ENCODE measurements around the gene CD300LF. TPM values are rescaled to one million over a fixed set of nuclear protein-coding genes. Genes with fewer than 3 reads are reported as not detected.

Gene CD300LF
- total RNA-seq, 1 donor from 2014 or later, result not detected

DNA sequence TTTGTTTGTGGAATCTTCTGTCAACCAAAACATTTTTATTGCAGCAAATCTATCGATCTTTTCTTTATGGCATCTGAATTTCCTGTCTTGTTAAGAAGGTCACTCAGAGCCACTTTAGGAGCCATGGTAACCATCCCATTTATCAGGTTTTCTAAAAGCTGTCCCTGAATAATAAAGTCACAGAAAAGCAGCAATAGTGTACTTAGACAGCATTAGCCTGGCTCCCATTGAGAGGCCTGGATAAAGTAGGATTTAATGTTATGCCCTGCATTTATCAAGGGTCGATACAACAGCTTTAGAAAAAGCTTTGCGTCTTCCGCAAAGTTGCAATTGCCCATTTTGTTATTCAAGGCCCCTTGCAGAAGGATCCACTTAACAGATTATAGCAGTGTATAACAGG lies 10.1 kb upstream of the CD300LF start:
- Mint-ChIP-seq H3K27ac (ENCODE audit: unreplicated experiment) (no peak overlapping the region), H3K27me3 (ENCODE audit: low read depth) (peaks cover 39% of the 10 kb centered on the region), H3K9me3 (ENCODE audit: low read depth) (peaks cover 6% of the 10 kb centered on the region), H3K4me3 (ENCODE audit: unreplicated experiment) (no peak overlapping the region), H3K4me1 (ENCODE audit: low read depth) (no peaks in the 10 kb centered on the region), H3K36me3 (ENCODE audit: low read depth) (no peaks in the 10 kb centered on the region)
- no peak for DNase-seq (ENCODE audit: low spot score)
- TF ChIP-seq, protein P1, sequence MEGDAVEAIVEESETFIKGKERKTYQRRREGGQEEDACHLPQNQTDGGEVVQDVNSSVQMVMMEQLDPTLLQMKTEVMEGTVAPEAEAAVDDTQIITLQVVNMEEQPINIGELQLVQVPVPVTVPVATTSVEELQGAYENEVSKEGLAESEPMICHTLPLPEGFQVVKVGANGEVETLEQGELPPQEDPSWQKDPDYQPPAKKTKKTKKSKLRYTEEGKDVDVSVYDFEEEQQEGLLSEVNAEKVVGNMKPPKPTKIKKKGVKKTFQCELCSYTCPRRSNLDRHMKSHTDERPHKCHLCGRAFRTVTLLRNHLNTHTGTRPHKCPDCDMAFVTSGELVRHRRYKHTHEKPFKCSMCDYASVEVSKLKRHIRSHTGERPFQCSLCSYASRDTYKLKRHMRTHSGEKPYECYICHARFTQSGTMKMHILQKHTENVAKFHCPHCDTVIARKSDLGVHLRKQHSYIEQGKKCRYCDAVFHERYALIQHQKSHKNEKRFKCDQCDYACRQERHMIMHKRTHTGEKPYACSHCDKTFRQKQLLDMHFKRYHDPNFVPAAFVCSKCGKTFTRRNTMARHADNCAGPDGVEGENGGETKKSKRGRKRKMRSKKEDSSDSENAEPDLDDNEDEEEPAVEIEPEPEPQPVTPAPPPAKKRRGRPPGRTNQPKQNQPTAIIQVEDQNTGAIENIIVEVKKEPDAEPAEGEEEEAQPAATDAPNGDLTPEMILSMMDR (IDR thresholded peaks at IDR 0.05), result no peak

GRCh38 chr17:74720506-74720905 lies 7.8 kb upstream of the CD300LF start:
- TF ChIP-seq, protein P1 (IDR thresholded peaks at IDR 0.05), result no peak
- no peak overlapping the region for H3K27ac Mint-ChIP-seq (ENCODE audit: unreplicated experiment)
- H3K9me3 Mint-ChIP-seq (ENCODE audit: low read depth), result peaks cover 6% of the 10 kb centered on the region
- H3K4me3 Mint-ChIP-seq (ENCODE audit: unreplicated experiment), result no peak overlapping the region
- H3K4me1 Mint-ChIP-seq (ENCODE audit: low read depth), result no peaks in the 10 kb centered on the region
- DNase-seq (ENCODE audit: low spot score), result no peak
- no peaks in the 10 kb centered on the region for H3K36me3 Mint-ChIP-seq (ENCODE audit: low read depth)
- peaks cover 50% of the 10 kb centered on the region for H3K27me3 Mint-ChIP-seq (ENCODE audit: low read depth)

- TF ChIP-seq, protein P1 (IDR thresholded peaks at IDR 0.05), result no peak
- no peak for DNase-seq (ENCODE audit: low spot score)
- Mint-ChIP-seq H3K9me3 (ENCODE audit: low read depth) (no peaks in the 10 kb centered on the region), H3K36me3 (ENCODE audit: low read depth) (no peaks in the 10 kb centered on the region), H3K27me3 (ENCODE audit: low read depth) (peaks cover 46% of the 10 kb centered on the region), H3K27ac (ENCODE audit: unreplicated experiment) (no peak overlapping the region), H3K4me3 (ENCODE audit: unreplicated experiment) (no peak overlapping the region), H3K4me1 (ENCODE audit: low read depth) (no peaks in the 10 kb centered on the region)
These were observed 2.4 kb upstream of the CD300LF start for GRCh38 chr17:74715144-74715543.

DNA sequence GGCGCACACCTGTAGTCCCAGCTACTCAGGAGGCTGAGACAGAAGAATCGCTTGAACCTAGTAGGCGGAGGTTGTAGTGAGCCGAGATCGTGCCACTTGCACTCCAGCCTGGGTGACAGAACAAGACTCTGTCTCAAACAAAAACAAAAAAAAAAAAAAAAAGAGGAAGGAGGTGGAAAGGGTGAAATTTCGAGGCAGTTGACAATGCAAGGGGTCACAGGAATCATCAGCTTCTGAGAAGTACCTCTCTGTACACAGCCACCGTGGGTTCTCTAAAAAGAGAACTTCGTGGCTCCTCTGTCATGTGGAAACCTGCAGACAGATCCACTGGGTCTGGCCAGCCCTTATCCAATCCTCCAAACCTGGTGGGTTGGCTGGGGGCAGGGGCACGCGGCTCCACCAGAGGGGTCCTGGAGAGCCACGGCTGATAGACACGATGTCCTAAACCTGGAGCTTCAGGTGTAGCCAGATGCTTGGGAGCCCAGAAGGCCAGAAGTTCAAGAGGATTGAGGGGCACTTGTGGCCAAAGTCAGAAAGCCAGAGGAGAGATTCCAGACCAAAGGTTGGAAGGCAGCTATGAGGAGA lies 540 bp upstream of the CD300LF start:
- Mint-ChIP-seq H3K27ac (ENCODE audit: unreplicated experiment) (no peak overlapping the region), H3K9me3 (ENCODE audit: low read depth) (no peaks in the 10 kb centered on the region), H3K27me3 (ENCODE audit: low read depth) (peaks cover 40% of the 10 kb centered on the region), H3K4me1 (ENCODE audit: low read depth) (no peaks in the 10 kb centered on the region), H3K4me3 (ENCODE audit: unreplicated experiment) (no peak overlapping the region), H3K36me3 (ENCODE audit: low read depth) (no peaks in the 10 kb centered on the region)
- DNase-seq (ENCODE audit: low spot score), result no peak
- TF ChIP-seq, protein P1 (IDR thresholded peaks at IDR 0.05), result no peak

- no peak for DNase-seq (ENCODE audit: low spot score)
- Mint-ChIP-seq H3K27me3 (ENCODE audit: low read depth) (peaks cover 40% of the 10 kb centered on the region), H3K36me3 (ENCODE audit: low read depth) (no peaks in the 10 kb centered on the region), H3K9me3 (ENCODE audit: low read depth) (no peaks in the 10 kb centered on the region), H3K27ac (ENCODE audit: unreplicated experiment) (no peak overlapping the region), H3K4me1 (ENCODE audit: low read depth) (no peaks in the 10 kb centered on the region), H3K4me3 (ENCODE audit: unreplicated experiment) (no peak overlapping the region)
- TF ChIP-seq, protein P1 (IDR thresholded peaks at IDR 0.05), result no peak
These were observed 422 bp downstream of the CD300LF start for GRCh38 chr17:74712301-74712700.
